AG10803 (cell line): Measurements from ENCODE around the gene FAM120AOS.

Experiments used
- DNase-seq: peaks from one replicate; pipeline ENCODE4 v3.0.0; 2010; ENCODE audit warnings: low read depth
- H3K4me3 ChIP-seq: 2 replicates; pipeline ENCODE4 v1.5.1; 2011; ENCODE audit warnings: mild to moderate bottlenecking, low read length, control low read depth
- CTCF ChIP-seq: conservative IDR thresholded peaks from 2 replicates; pipeline ENCODE4 v1.5.1; 2011; ENCODE audit warnings: mild to moderate bottlenecking, low read length, control low read depth, inconsistent platforms

The FAM120AOS gene

GRCh38 chr9:93463638-93464248, 10.4 kb upstream of the FAM120AOS start:
- H3K4me3 ChIP-seq = no peak overlapping the region
- no peak for DNase-seq
- TF ChIP-seq CTCF = no peak

- no peak overlapping the region for H3K4me3 ChIP-seq
- TF ChIP-seq CTCF = no peak
- DNase-seq = no peak
These were observed 8.4 kb upstream of the FAM120AOS start for GRCh38 chr9:93461821-93462220.

- DNase-seq = no peak
- TF ChIP-seq CTCF = no peak
- no peak overlapping the region for H3K4me3 ChIP-seq
These were observed 8.0 kb upstream of the FAM120AOS start for GRCh38 chr9:93461414-93461743.

GRCh38 chr9:93460689-93461413, 7.5 kb upstream of the FAM120AOS start:
- DNase-seq = no peak
- no peak for TF ChIP-seq CTCF
- H3K4me3 ChIP-seq = no peak overlapping the region

GRCh38 chr9:93459432-93459847, 6.1 kb upstream of the FAM120AOS start:
- DNase-seq = no peak
- no peak for TF ChIP-seq CTCF
- no peak overlapping the region for H3K4me3 ChIP-seq

GRCh38 chr9:93458712-93459111, 5.3 kb upstream of the FAM120AOS start:
- no peak for DNase-seq
- TF ChIP-seq CTCF = no peak
- no peak overlapping the region for H3K4me3 ChIP-seq

GRCh38 chr9:93457006-93457405, 3.6 kb upstream of the FAM120AOS start:
- no peak overlapping the region for H3K4me3 ChIP-seq
- no peak for DNase-seq
- no peak for TF ChIP-seq CTCF
